SK-N-SH (cell line): ENCODE results near the gene SERPINA12. TPM values are rescaled to one million over a fixed set of nuclear protein-coding genes. Genes with fewer than 3 reads are reported as not detected.

Experiments
- CTCF ChIA-PET: fragments of 300-600, 350-600 bp; formaldehyde crosslinking; extraction: SDS; loops from one replicate; lab custom pipeline; 2021; lab: Yijun Ruan, JAX
- POLR2A ChIA-PET: fragments of 350-600 bp; sonication (Branson Sonifier 250); formaldehyde crosslinking; extraction: SDS; loops from one replicate; lab custom pipeline; 2020; ENCODE audit warnings: antibody characterized with exemption, inconsistent platforms; lab: Yijun Ruan, JAX
- DNase-seq: peaks from one replicate; pipeline ENCODE4 v3.0.0; 2012
- H2AFZ ChIP-seq: fragments of 200-600 bp; sonication (generic); 2 replicates; pipeline ENCODE4 v1.8.1; 2016; ENCODE audit warnings: antibody characterized with exemption, mild to moderate bottlenecking, low read depth
- H3F3A ChIP-seq: fragments of 200-600 bp; sonication (generic); replicated peaks from 2 replicates; pipeline ENCODE3; 2016; ENCODE audit warnings: antibody characterized with exemption, mild to moderate bottlenecking; ENCODE audit not compliant: insufficient read depth
- H3K27ac ChIP-seq, 2 experiments: fragments of 200-500 bp in 1 of 2; fragments of 200-600 bp in 1 of 2; sonication (Bioruptor generic) in 1 of 2; sonication (generic), shearing (Covaris generic) in 1 of 2; 2 replicates each; pipeline versions ENCODE4 v1.5.1 to v1.6.1; 2014 to 2016; ENCODE audit warnings: low read depth in 2 of 2, inconsistent platforms in 1 of 2, low read length in 1 of 2, mild to moderate bottlenecking in 1 of 2, mixed read lengths in 1 of 2
- H3K27me3 ChIP-seq: fragments of 200-600 bp; sonication (generic), shearing (Covaris generic); 2 replicates; pipeline ENCODE4 v1.6.1; 2016; ENCODE audit warnings: mixed run types; ENCODE audit not compliant: insufficient read depth
- H3K36me3 ChIP-seq, 2 experiments: fragments of 200-500 bp in 1 of 2; fragments of 200-600 bp in 1 of 2; sonication (Bioruptor generic) in 1 of 2; sonication (generic) in 1 of 2; replicated peaks in 1 of 2; 2 replicates each; pipeline versions ENCODE3 to v1.5.1; 2014 to 2016; ENCODE audit warnings: low read length in 1 of 2, mild to moderate bottlenecking in 1 of 2; ENCODE audit not compliant: insufficient read depth in 2 of 2, control insufficient read depth in 1 of 2
- H3K4me1 ChIP-seq, 2 experiments: fragments of 200-500 bp in 1 of 2; fragments of 200-600 bp in 1 of 2; sonication (Bioruptor generic) in 1 of 2; sonication (generic), shearing (Covaris generic) in 1 of 2; 2 replicates each; pipeline versions ENCODE4 v1.5.1 to v1.6.1; 2014 to 2016; ENCODE audit warnings: low read depth in 1 of 2, low read length in 1 of 2, mixed run types in 1 of 2; ENCODE audit not compliant: insufficient read depth in 2 of 2, control insufficient read depth in 1 of 2
- H3K4me2 ChIP-seq: fragments of 200-600 bp; sonication (generic), shearing (Covaris generic); 2 replicates; pipeline ENCODE4 v1.6.1; 2017; ENCODE audit warnings: mixed run types
- H3K4me3 ChIP-seq, 2 experiments: fragments of 200-500 bp in 1 of 2; fragments of 200-600 bp in 1 of 2; sonication (Bioruptor generic) in 1 of 2; sonication (generic), shearing (Covaris generic) in 1 of 2; 2 replicates each; pipeline versions ENCODE4 v1.5.1 to v1.8.1; 2014 to 2016; ENCODE audit warnings: low read depth in 2 of 2, inconsistent platforms in 1 of 2, low read length in 1 of 2, mild to moderate bottlenecking in 1 of 2, mixed read lengths in 1 of 2, moderate library complexity in 1 of 2
- H3K79me2 ChIP-seq: fragments of 200-600 bp; sonication (generic); 2 replicates; pipeline ENCODE4 v1.8.1; 2017; ENCODE audit warnings: mild to moderate bottlenecking; ENCODE audit not compliant: insufficient read depth
- H3K9ac ChIP-seq: fragments of 200-600 bp; sonication (generic); 2 replicates; pipeline ENCODE4 v1.6.1; 2017; ENCODE audit warnings: mixed run types
- H3K9me2 ChIP-seq: fragments of 200-600 bp; sonication (generic); 2 replicates; pipeline ENCODE4 v1.6.1; 2017; ENCODE audit warnings: mixed run types
- H3K9me3 ChIP-seq: fragments of 200-600 bp; sonication (generic); 2 replicates; pipeline ENCODE4 v1.6.1; 2017; ENCODE audit warnings: mixed run types, mild to moderate bottlenecking, moderate library complexity
- H4K20me1 ChIP-seq: fragments of 200-600 bp; sonication (generic); 2 replicates; pipeline ENCODE4 v1.6.1; 2017; ENCODE audit warnings: mild to moderate bottlenecking, mixed run types; ENCODE audit not compliant: insufficient read depth
- CHD2 ChIP-seq: fragments of 150-350 bp; IDR thresholded peaks from 2 replicates; pipeline ENCODE4 v1.6.1; 2018; ENCODE audit warnings: low read length; ENCODE audit not compliant: partially characterized antibody
- ELF1 ChIP-seq: IDR thresholded peaks from 2 replicates; pipeline ENCODE4 v1.4.0; 2012
- EZH2phosphoT487 ChIP-seq: fragments of 200-600 bp; sonication (generic); IDR thresholded peaks from 2 replicates; pipeline ENCODE4 v1.6.1; 2017; ENCODE audit warnings: low read depth, mixed run types, mild to moderate bottlenecking, antibody characterized with exemption, moderate library complexity, borderline replicate concordance
- FOXM1 ChIP-seq: IDR thresholded peaks from 2 replicates; pipeline ENCODE4 v1.4.0; 2012; ENCODE audit warnings: low read depth, mild to moderate bottlenecking
- GABPA ChIP-seq: IDR thresholded peaks from 2 replicates; pipeline ENCODE4 v1.4.0; 2012; ENCODE audit warnings: low read depth, mild to moderate bottlenecking
- GATA2 ChIP-seq: sonication (generic); formaldehyde crosslinking; IDR thresholded peaks from 2 replicates; pipeline ENCODE4 v1.5.0; 2020; ENCODE audit warnings: mild to moderate bottlenecking, missing genetic modification reagents
- MAX ChIP-seq: IDR thresholded peaks from 2 replicates; pipeline ENCODE4 v1.4.0; 2012; ENCODE audit warnings: low read depth
- MEF2A ChIP-seq: IDR thresholded peaks from 2 replicates; pipeline ENCODE4 v1.4.0; 2012; ENCODE audit warnings: low read depth, borderline replicate concordance
- MXI1 ChIP-seq: IDR thresholded peaks from 2 replicates; pipeline ENCODE4 v1.6.1; 2012; ENCODE audit warnings: mild to moderate bottlenecking, low read depth, low read length, improper control_type of control experiment
- RAD21 ChIP-seq: IDR thresholded peaks from 2 replicates; pipeline ENCODE4 v1.6.1; 2012; ENCODE audit warnings: mild to moderate bottlenecking, low read length
- RXRA ChIP-seq: IDR thresholded peaks from 2 replicates; pipeline ENCODE4 v1.4.0; 2012; ENCODE audit warnings: low read depth, mild to moderate bottlenecking, borderline replicate concordance
- SIN3A ChIP-seq: IDR thresholded peaks from 2 replicates; pipeline ENCODE4 v1.6.1; 2012; ENCODE audit warnings: low read depth, mild to moderate bottlenecking, low read length, moderate library complexity, borderline replicate concordance
- YY1 ChIP-seq: IDR thresholded peaks from 2 replicates; pipeline ENCODE4 v1.4.0; 2012; ENCODE audit warnings: low read depth, mild to moderate bottlenecking
- WGBS: methylation state at CpG from one replicate; pipeline ENCODE4 v1.1.6; 2017; ENCODE audit warnings: low lambda C conversion rate; 5-methylcytosine and 5-hydroxymethylcytosine counted together
- polyA plus RNA-seq, 3 experiments: library from polyadenylated mRNA; depleted of rRNA; stranded (reverse); fragments of >200 nt; gene quantifications; 2 replicates each; pipeline ENCODE4 v1.2.3, GENCODE V29; 2012
- TF ChIP-seq, protein P1 (sequence below): fragments of 150-350 bp; IDR thresholded peaks from 2 replicates; pipeline ENCODE4 v1.6.1; 2016; ENCODE audit warnings: mild to moderate bottlenecking, low read depth, low read length

SERPINA12 gene
- polyA plus RNA-seq, 1 of the 3 experiments (the other 2 are of a cell fraction), result not detected

GRCh38 chr14:94461526-94462218 is 47.6 kb downstream of the SERPINA12 start:
- Histone ChIP-seq H4K20me1 (no peaks in the 10 kb centered on the region), H3F3A (no peaks in the 10 kb centered on the region), H3K4me1 (no peaks in the 10 kb centered on the region), H3K27ac (no peak overlapping the region), H3K4me2 (no peak overlapping the region), H3K79me2 (no peaks in the 10 kb centered on the region), H3K9ac (no peak overlapping the region)
- WGBS, result 47% methylated on average over 10 of the region's 19 CpGs
- TF ChIP-seq FOXM1 (no peak), RXRA (no peak), EZH2phosphoT487 (no peak), GABPA (no peak), MAX (no peak)
- TF ChIP-seq, all 33 proteins: peak for 0
- H2AFZ ChIP-seq, result no peak overlapping the region
- no peaks in the 10 kb centered on the region for H3K9me3 ChIP-seq
- no peaks in the 10 kb centered on the region for H3K36me3 ChIP-seq
- DNase-seq, result no peak
- ChIA-PET CTCF (interaction anchor here (1.0 kb wide), 1 partner anchor 10 kb away, joined by 3 read pairs; no protein-coding TSS in a partner anchor), POLR2A (no interaction called here)
- no peak overlapping the region for H3K4me3 ChIP-seq
- H3K9me2 ChIP-seq, result no peaks in the 10 kb centered on the region
- H3K27me3 ChIP-seq, result peaks cover 12% of the 10 kb centered on the region; the same call in 1 of the 2 replicates

- ChIA-PET CTCF (interaction anchor here (1.0 kb wide), 1 partner anchor 10 kb away, joined by 3 read pairs; no protein-coding TSS in a partner anchor), POLR2A (no interaction called here)
- H3K79me2 ChIP-seq, result no peaks in the 10 kb centered on the region
- no peaks in the 10 kb centered on the region for H3F3A ChIP-seq
- no peak overlapping the region for H3K9ac ChIP-seq
- no peaks in the 10 kb centered on the region for H4K20me1 ChIP-seq
- H3K27ac ChIP-seq, result no peak overlapping the region
- H3K4me1 ChIP-seq, result no peaks in the 10 kb centered on the region
- no peak for DNase-seq
- H3K4me3 ChIP-seq, result no peak overlapping the region
- H2AFZ ChIP-seq, result no peak overlapping the region
- H3K9me3 ChIP-seq, result no peaks in the 10 kb centered on the region
- no peak overlapping the region for H3K4me2 ChIP-seq
- no peaks in the 10 kb centered on the region for H3K36me3 ChIP-seq
- H3K27me3 ChIP-seq, result peaks cover 12% of the 10 kb centered on the region; the same call in 1 of the 2 replicates
- H3K9me2 ChIP-seq, result no peaks in the 10 kb centered on the region
- TF ChIP-seq SIN3A (no peak), MEF2A (no peak), CHD2 (no peak), MXI1 (no peak), RAD21 (no peak), MAX (no peak), GABPA (no peak), GATA2 (CRISPR knock-in tag) (no peak), YY1 (no peak), ELF1 (no peak)
- TF ChIP-seq, protein P1, sequence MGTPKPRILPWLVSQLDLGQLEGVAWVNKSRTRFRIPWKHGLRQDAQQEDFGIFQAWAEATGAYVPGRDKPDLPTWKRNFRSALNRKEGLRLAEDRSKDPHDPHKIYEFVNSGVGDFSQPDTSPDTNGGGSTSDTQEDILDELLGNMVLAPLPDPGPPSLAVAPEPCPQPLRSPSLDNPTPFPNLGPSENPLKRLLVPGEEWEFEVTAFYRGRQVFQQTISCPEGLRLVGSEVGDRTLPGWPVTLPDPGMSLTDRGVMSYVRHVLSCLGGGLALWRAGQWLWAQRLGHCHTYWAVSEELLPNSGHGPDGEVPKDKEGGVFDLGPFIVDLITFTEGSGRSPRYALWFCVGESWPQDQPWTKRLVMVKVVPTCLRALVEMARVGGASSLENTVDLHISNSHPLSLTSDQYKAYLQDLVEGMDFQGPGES, result no peak
- TF ChIP-seq, all 33 proteins: peak for 0
- 41% methylated on average over 8 of the region's 8 CpGs for WGBS
Observed at GRCh38 chr14:94460631-94461416, 48.4 kb downstream of the SERPINA12 start.
